Parathyroid adenoma (tissue), 2 donors: ENCODE results near the gene BCKDHB.
A peak's percentile ranks its signal among the peaks of the same experiment; 100 is the strongest.

Source experiments
- H2AFZ ChIP-seq: fragments of 300-600 bp; sonication (generic); one replicate; pipeline ENCODE4 v1.7.0; 2017; ENCODE audit warnings: antibody characterized with exemption, mild to moderate bottlenecking
- H3K27ac ChIP-seq: fragments of 300-600 bp; sonication (generic); one replicate; pipeline ENCODE4 v1.7.0; 2017
- H3K27me3 ChIP-seq: fragments of 300-600 bp; sonication (generic); one replicate; pipeline ENCODE4 v1.7.0; 2017; ENCODE audit warnings: low read length; ENCODE audit not compliant: control insufficient read depth, insufficient read depth
- H3K36me3 ChIP-seq: fragments of 300-600 bp; sonication (generic); one replicate; pipeline ENCODE4 v1.7.0; 2017; ENCODE audit warnings: low read length; ENCODE audit not compliant: control insufficient read depth, insufficient read depth
- H3K4me1 ChIP-seq: fragments of 300-600 bp; sonication (generic); one replicate; pipeline ENCODE4 v1.7.0; 2017; ENCODE audit warnings: control low read depth
- H3K4me2 ChIP-seq: fragments of 300-600 bp; sonication (generic); one replicate; pipeline ENCODE4 v1.7.0; 2017; ENCODE audit warnings: low read length
- H3K4me3 ChIP-seq: fragments of 300-600 bp; sonication (generic); one replicate; pipeline ENCODE4 v1.7.0; 2017; ENCODE audit warnings: low read depth, low read length
- H3K79me2 ChIP-seq: fragments of 300-600 bp; sonication (generic); one replicate; pipeline ENCODE4 v1.7.0; 2017; ENCODE audit warnings: control low read depth
- H3K9ac ChIP-seq: fragments of 300-600 bp; sonication (generic); one replicate; pipeline ENCODE4 v1.7.0; 2017; ENCODE audit warnings: mild to moderate bottlenecking
- H3K9me3 ChIP-seq: fragments of 300-600 bp; sonication (generic); one replicate; pipeline ENCODE4 v1.7.0; 2017; ENCODE audit warnings: low read length; ENCODE audit not compliant: control insufficient read depth
- CTCF ChIP-seq: fragments of 300-600 bp; sonication (generic); IDR thresholded peaks from one replicate; pipeline ENCODE4 v1.7.0; 2017; ENCODE audit warnings: antibody characterized with exemption, mild to moderate bottlenecking
- donor health status: primary hyperparathyroidism.

Gene BCKDHB

DNA sequence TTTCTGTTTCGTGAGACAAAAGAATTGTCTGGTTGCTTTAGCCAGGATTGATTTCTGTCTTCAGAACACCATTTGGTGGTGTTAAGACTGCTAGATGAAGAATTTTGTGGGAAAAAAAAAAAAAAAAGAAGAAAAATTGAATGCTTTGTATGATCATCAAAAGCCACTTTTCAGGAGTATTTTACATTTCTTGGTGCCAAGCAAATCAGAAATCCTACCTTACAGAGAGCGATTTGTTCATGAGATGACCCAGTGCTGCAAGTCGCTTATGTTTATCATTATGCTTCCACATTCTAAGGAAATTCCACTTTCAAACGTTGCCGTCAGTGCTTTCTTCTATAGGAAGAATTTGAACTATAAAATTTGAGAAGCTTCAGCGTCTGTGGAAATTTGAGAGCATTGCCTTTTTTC is 228.7 kb downstream of the BCKDHB start:
- no peaks in the 10 kb centered on the region for H3K27me3 ChIP-seq
- H3K4me2 ChIP-seq, result no peak overlapping the region
- no peaks in the 10 kb centered on the region for H3K79me2 ChIP-seq
- H3K4me3 ChIP-seq, result no peak overlapping the region
- H3K36me3 ChIP-seq, result no peaks in the 10 kb centered on the region
- no peaks in the 10 kb centered on the region for H3K4me1 ChIP-seq
- H2AFZ ChIP-seq, result no peak overlapping the region
- no peak overlapping the region for H3K27ac ChIP-seq
- no peaks in the 10 kb centered on the region for H3K9me3 ChIP-seq
- H3K9ac ChIP-seq, result no peak overlapping the region
- no peak for TF ChIP-seq CTCF

DNA sequence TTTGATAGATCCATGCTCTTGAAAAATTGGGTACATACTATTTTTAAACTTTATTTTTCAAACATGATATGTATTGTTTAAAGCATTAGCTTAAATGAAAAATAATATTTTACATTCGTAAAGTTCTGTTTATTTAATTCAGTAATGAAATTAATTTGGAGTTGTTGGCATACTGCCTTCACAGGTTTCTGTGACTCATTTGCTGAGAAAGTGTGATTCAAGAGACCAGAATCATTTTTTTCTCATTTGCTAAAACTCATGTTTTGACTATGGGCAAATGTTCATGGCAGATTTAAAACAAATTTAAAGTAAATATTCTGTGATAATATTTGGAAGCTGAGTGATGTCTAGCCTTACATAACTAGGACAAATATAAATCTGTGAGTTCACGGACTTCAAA is 230.4 kb downstream of the BCKDHB start:
- TF ChIP-seq CTCF, result no peak
- Histone ChIP-seq H3K79me2 (no peaks in the 10 kb centered on the region), H3K9ac (no peak overlapping the region), H3K27me3 (no peaks in the 10 kb centered on the region), H3K4me2 (no peak overlapping the region), H3K4me1 (no peaks in the 10 kb centered on the region), H3K4me3 (no peak overlapping the region), H2AFZ (no peak overlapping the region), H3K9me3 (no peaks in the 10 kb centered on the region), H3K36me3 (no peaks in the 10 kb centered on the region), H3K27ac (no peak overlapping the region)

DNA sequence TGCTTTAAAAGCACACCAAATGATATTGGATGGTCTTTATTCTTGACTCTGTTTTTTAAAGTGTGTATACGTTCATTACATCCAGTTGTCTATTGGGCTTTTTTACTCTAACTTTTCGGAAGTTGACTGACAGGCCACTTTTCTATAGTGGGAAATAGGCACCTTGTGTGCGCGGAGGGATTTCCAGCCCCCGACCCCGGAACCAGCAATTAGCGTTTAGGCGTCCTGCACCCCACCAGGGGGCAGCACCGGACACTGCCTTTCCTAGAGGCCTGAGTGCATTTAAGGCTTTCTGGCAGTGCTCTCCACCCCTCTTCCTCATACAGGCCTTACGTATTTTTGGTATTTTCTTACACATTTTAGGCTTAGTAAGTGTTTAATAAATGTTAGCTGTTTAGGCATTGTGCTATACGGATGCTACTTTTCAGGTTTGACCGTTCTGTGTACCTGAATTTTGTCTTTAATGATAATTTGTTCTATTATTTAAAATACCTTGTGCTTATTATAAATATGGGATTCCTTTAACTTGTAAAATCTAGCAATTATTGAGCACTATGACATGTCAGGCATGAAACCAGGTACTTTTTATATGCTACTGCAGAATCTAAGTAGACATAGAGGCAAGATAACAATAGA is 231.8 kb downstream of the BCKDHB start:
- TF ChIP-seq CTCF, result peak; percentile 66
- Histone ChIP-seq H3K9me3 (no peaks in the 10 kb centered on the region), H3K4me1 (no peaks in the 10 kb centered on the region), H3K79me2 (no peaks in the 10 kb centered on the region), H3K4me2 (no peak overlapping the region), H3K27me3 (no peaks in the 10 kb centered on the region), H3K4me3 (no peak overlapping the region), H2AFZ (no peak overlapping the region), H3K27ac (no peak overlapping the region), H3K36me3 (no peaks in the 10 kb centered on the region), H3K9ac (no peak overlapping the region)

- Histone ChIP-seq H3K79me2 (no peaks in the 10 kb centered on the region), H3K27me3 (no peaks in the 10 kb centered on the region), H2AFZ (no peak overlapping the region), H3K4me3 (no peak overlapping the region), H3K9ac (no peak overlapping the region), H3K9me3 (no peaks in the 10 kb centered on the region), H3K4me2 (no peak overlapping the region), H3K4me1 (no peaks in the 10 kb centered on the region), H3K27ac (no peak overlapping the region), H3K36me3 (no peaks in the 10 kb centered on the region)
- TF ChIP-seq CTCF, result no peak
Measured at GRCh38 chr6:80339421-80339820, 232.9 kb downstream of the BCKDHB start.

GRCh38 chr6:80340280-80340679 is 233.8 kb downstream of the BCKDHB start:
- Histone ChIP-seq H3K36me3 (no peaks in the 10 kb centered on the region), H3K4me3 (no peak overlapping the region), H3K9ac (no peak overlapping the region), H3K27ac (no peak overlapping the region), H3K9me3 (no peaks in the 10 kb centered on the region), H3K79me2 (no peaks in the 10 kb centered on the region), H2AFZ (no peak overlapping the region), H3K4me2 (no peak overlapping the region), H3K27me3 (no peaks in the 10 kb centered on the region), H3K4me1 (no peaks in the 10 kb centered on the region)
- TF ChIP-seq CTCF, result no peak
